GM06990 (cell line): Measurements from ENCODE around the gene EPB41.

Source experiments
- DNase-seq: peaks from one replicate; pipeline ENCODE4 v3.0.0-alpha.2; 2011; ENCODE audit not compliant: insufficient read length; ENCODE audit errors: extremely low read depth
- H3K27me3 ChIP-seq: replicated peaks from 2 replicates; pipeline ENCODE4 v1.6.0; 2011; ENCODE audit warnings: low read length; ENCODE audit not compliant: control insufficient read depth, insufficient read depth
- H3K36me3 ChIP-seq: 2 replicates; pipeline ENCODE4 v1.5.1; 2011; ENCODE audit warnings: low read length; ENCODE audit not compliant: control insufficient read depth, insufficient read depth
- H3K4me3 ChIP-seq: replicated peaks from 2 replicates; pipeline ENCODE4 v1.5.1; 2011; ENCODE audit warnings: low read depth, mild to moderate bottlenecking, control low read depth, low read length
- TF ChIP-seq, protein P1 (sequence below): IDR thresholded peaks from 2 replicates; pipeline ENCODE4 v1.5.1; 2011; ENCODE audit warnings: low read length, control low read depth, mild to moderate bottlenecking, inconsistent platforms; ENCODE audit not compliant: insufficient read depth, poor library complexity, severe bottlenecking

Gene EPB41

DNA sequence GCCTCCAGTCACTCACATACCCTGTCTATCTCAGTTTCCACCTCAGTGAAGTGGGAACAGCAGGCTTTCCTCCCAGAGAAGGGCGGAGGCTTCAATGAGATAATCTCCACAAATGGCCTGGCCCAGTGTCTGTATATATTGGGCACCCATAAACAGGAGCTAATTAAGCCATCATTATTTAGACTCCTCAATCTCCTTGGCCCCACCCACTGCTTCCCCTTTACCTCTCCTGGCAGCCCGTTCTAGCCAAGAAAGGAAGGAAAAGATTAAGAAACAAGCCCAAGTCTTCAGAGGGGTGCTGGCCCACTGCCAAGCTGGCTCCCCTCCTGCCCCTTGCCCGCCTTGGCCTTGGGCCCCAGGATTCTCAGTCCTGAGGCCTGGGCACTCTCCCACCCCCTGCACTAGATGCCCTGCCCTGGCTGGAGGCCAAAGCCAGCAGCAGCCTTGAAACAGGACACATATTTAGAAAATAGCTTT lies 15.9 kb upstream of the EPB41 start:
- Histone ChIP-seq H3K4me3 (no peak overlapping the region), H3K27me3 (no peaks in the 10 kb centered on the region), H3K36me3 (no peaks in the 10 kb centered on the region; the same call in 1 of the 2 replicates)
- TF ChIP-seq, protein P1, sequence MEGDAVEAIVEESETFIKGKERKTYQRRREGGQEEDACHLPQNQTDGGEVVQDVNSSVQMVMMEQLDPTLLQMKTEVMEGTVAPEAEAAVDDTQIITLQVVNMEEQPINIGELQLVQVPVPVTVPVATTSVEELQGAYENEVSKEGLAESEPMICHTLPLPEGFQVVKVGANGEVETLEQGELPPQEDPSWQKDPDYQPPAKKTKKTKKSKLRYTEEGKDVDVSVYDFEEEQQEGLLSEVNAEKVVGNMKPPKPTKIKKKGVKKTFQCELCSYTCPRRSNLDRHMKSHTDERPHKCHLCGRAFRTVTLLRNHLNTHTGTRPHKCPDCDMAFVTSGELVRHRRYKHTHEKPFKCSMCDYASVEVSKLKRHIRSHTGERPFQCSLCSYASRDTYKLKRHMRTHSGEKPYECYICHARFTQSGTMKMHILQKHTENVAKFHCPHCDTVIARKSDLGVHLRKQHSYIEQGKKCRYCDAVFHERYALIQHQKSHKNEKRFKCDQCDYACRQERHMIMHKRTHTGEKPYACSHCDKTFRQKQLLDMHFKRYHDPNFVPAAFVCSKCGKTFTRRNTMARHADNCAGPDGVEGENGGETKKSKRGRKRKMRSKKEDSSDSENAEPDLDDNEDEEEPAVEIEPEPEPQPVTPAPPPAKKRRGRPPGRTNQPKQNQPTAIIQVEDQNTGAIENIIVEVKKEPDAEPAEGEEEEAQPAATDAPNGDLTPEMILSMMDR: no peak
- no peak for DNase-seq

DNA sequence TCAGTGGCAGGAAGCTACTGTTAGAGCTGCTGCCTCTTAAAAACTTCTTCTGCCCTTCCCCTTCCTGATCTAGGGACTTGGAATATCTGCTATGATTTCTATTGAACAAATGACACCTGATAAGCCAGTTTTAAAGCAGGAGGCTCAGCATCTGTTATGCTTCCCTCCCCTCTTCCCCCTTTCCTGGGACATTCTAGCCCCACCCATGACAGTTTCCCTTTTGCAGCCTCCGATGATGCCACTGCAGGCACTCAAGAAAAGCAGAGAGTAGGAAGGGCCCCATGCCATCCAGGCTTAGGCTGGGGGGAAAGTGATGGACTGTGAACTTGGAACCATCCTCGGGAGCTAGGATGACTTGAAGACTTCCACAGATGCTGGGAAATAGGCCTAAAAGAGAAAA lies 15.1 kb upstream of the EPB41 start:
- no peak for DNase-seq
- TF ChIP-seq, protein P1: no peak
- Histone ChIP-seq H3K36me3 (no peaks in the 10 kb centered on the region), H3K27me3 (no peaks in the 10 kb centered on the region), H3K4me3 (no peak overlapping the region)

DNA sequence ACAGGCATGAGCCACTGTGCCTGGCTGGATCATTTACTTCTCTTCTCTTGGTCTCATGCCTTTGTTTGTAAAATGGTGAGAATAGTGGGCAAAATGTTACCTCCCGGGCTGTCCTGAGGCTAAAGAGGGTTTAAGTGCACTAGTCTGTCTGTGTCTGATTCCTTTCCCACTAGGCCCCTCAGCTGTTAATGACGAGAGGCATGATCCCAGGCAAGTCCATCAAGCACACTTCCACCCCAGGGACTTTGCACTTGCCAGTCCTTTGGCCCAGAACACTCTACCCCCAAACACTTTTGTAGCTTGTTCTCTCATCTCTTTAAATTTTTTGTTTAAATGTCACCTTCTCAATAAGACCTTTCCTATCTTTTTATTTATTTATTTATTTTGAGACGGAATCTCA lies 13.8 kb upstream of the EPB41 start:
- no peaks in the 10 kb centered on the region for H3K27me3 ChIP-seq
- TF ChIP-seq, protein P1: no peak
- no peaks in the 10 kb centered on the region for H3K36me3 ChIP-seq
- no peak overlapping the region for H3K4me3 ChIP-seq
- DNase-seq: no peak

DNA sequence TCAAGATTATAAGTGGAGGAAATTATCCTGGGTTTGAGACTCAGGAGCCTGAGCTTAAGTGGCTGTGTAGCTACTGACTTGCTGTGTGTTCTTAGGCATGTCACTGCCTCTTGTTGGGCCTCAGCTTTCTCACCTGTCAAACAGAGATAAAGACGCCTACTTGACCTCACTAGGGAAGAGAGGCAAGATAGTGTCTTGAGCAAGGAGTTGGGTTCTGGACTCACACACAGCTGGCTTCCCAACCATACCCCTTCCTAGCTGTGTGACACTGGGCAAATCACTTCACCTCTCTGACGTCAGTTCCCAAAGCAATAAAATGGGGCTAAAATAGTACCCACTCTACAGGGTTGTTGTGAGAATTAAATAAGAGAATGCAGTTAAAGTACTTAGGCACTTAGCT lies 11.6 kb upstream of the EPB41 start:
- TF ChIP-seq, protein P1: no peak
- no peaks in the 10 kb centered on the region for H3K36me3 ChIP-seq
- no peak for DNase-seq
- no peaks in the 10 kb centered on the region for H3K27me3 ChIP-seq
- no peak overlapping the region for H3K4me3 ChIP-seq

DNA sequence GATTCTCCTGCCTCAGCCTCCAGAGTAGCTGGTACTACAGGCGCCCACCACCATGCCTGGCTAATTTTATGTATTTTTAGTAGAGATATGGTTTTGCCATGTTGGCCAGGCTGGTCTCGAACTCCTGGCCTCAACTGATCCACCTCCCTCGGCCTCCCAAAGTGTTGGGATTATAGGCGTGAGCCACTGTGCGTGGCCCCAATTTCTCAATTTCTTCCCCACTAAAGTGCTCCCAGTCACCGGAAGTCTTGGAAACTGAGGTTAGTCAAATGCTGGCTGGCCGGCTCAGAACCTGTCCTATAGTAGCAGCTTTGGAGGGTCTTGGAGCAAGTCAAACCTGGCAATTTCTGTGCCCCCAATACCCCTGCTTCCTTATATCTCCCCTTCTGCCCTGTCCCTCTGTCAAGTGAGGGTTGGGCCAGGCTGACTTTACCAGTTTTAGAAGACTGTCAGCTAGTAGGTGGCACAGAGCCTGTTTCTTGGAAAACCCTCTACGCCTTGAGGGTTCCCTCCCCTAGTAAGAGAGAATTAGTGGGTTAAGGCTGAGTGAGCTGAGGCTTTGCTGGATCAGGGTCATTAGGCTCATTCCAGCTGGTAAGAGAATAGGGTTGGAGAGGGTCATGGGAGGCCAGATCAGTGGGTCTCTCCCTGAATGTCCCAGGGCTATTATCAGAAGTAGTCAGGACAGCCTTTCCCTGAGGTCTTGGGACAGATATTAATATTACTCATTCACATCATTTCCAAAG lies 8.3 kb upstream of the EPB41 start:
- no peak for DNase-seq
- H3K4me3 ChIP-seq: no peak overlapping the region
- no peaks in the 10 kb centered on the region for H3K27me3 ChIP-seq
- TF ChIP-seq, protein P1: no peak
- no peaks in the 10 kb centered on the region for H3K36me3 ChIP-seq

DNA sequence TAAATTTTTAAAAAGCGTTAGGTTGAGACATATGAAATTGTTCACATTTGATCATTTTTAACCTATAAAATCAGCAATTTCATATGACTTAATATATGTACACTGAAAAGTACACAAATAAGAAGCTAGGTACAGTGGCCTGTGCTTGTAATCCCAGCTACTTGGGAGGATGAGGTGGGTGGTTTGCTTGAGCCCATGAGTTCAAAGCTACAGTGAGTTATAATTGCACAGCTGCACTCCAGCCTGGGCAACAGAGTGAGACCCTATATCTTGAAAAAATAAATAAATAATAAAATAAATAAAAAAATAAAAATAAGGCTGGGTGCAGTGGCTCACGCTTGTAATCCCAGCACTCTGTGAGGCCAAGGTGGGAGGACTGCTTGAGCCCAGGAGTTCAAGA lies 5.2 kb upstream of the EPB41 start:
- TF ChIP-seq, protein P1: no peak
- Histone ChIP-seq H3K4me3 (no peak overlapping the region), H3K36me3 (no peaks in the 10 kb centered on the region), H3K27me3 (no peaks in the 10 kb centered on the region)
- no peak for DNase-seq
